GM12874 (cell line): ENCODE results near the gene KIAA1549.

Experiments used
- CTCF ChIP-seq: IDR thresholded peaks from 2 replicates; pipeline ENCODE4 v1.5.1; 2011; ENCODE audit warnings: low read depth, mild to moderate bottlenecking, control low read depth, low read length, moderate library complexity; ENCODE audit not compliant: insufficient read depth

Gene KIAA1549

GRCh38 chr7:138854115-138854645 is 127.0 kb downstream of the KIAA1549 start:
- TF ChIP-seq CTCF, result no peak

GRCh38 chr7:138853448-138853847 is 127.7 kb downstream of the KIAA1549 start:
- no peak for TF ChIP-seq CTCF

GRCh38 chr7:138852469-138852868 is 128.7 kb downstream of the KIAA1549 start:
- TF ChIP-seq CTCF, result no peak

GRCh38 chr7:138849701-138850100 is 131.5 kb downstream of the KIAA1549 start:
- TF ChIP-seq CTCF, result no peak

- TF ChIP-seq CTCF, result no peak
Observed at GRCh38 chr7:138848056-138848980, 132.9 kb downstream of the KIAA1549 start.

GRCh38 chr7:138845711-138846110 is 135.5 kb downstream of the KIAA1549 start:
- TF ChIP-seq CTCF, result no peak

- no peak for TF ChIP-seq CTCF
Observed at GRCh38 chr7:138843632-138844580, 137.3 kb downstream of the KIAA1549 start.
